Tibial nerve (tissue), 3 donors: ENCODE data around the gene CAMKMT.

Source experiments
- POLR2A ChIP-seq, 2 donors: fragments of 450-650 bp; IDR thresholded peaks; one replicate each; pipeline ENCODE4 v1.6.1; 2017; ENCODE audit warnings: antibody characterized with exemption in 2 of 2, mild to moderate bottlenecking in 2 of 2, moderate library complexity in 2 of 2
- TF ChIP-seq, protein P1 (sequence below), 5 experiments: fragments of 200-600 bp in 3 of 5; fragments of 450-650 bp in 2 of 5; sonication (generic) in 3 of 5; IDR thresholded peaks; one replicate each; pipeline ENCODE4 v1.5.1; 2016 to 2019; ENCODE audit warnings: antibody characterized with exemption in 5 of 5, mild to moderate bottlenecking in 3 of 5, moderate library complexity in 2 of 5

- TF ChIP-seq POLR2A (IDR thresholded peaks at IDR 0.05), result no peak
- TF ChIP-seq, protein P1, sequence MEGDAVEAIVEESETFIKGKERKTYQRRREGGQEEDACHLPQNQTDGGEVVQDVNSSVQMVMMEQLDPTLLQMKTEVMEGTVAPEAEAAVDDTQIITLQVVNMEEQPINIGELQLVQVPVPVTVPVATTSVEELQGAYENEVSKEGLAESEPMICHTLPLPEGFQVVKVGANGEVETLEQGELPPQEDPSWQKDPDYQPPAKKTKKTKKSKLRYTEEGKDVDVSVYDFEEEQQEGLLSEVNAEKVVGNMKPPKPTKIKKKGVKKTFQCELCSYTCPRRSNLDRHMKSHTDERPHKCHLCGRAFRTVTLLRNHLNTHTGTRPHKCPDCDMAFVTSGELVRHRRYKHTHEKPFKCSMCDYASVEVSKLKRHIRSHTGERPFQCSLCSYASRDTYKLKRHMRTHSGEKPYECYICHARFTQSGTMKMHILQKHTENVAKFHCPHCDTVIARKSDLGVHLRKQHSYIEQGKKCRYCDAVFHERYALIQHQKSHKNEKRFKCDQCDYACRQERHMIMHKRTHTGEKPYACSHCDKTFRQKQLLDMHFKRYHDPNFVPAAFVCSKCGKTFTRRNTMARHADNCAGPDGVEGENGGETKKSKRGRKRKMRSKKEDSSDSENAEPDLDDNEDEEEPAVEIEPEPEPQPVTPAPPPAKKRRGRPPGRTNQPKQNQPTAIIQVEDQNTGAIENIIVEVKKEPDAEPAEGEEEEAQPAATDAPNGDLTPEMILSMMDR (IDR thresholded peaks at IDR 0.05), result no peak
These were observed 253.2 kb downstream of the CAMKMT start for GRCh38 chr2:44614940-44615339.
